ENCODE results near the gene CD44.
A peak's percentile ranks its signal among the peaks of the same experiment; 100 is the strongest.

Gene CD44

GRCh38 chr11:35160902-35161597, 22.1 kb downstream of the CD44 start:
- no peak for DNase-seq

- no peak for DNase-seq
Observed at GRCh38 chr11:35162745-35163144, 23.8 kb downstream of the CD44 start.

- DNase-seq: no peak
Observed at GRCh38 chr11:35163209-35163608, 24.2 kb downstream of the CD44 start.

GRCh38 chr11:35163702-35164496, 24.9 kb downstream of the CD44 start:
- DNase-seq: peak; percentile 76

- no peak for DNase-seq
Observed at GRCh38 chr11:35165030-35165422, 26.1 kb downstream of the CD44 start.

- peak; percentile 98 for DNase-seq
Observed at GRCh38 chr11:35165423-35166368, 26.7 kb downstream of the CD44 start.

- DNase-seq: peak; percentile 68
Observed at GRCh38 chr11:35166369-35167360, 27.7 kb downstream of the CD44 start.

GRCh38 chr11:35167426-35167954, 28.5 kb downstream of the CD44 start:
- no peak for DNase-seq

GRCh38 chr11:35168671-35169070, 29.7 kb downstream of the CD44 start:
- no peak for DNase-seq

GRCh38 chr11:35169112-35169511, 30.1 kb downstream of the CD44 start:
- no peak for DNase-seq

GRCh38 chr11:35169754-35170153, 30.8 kb downstream of the CD44 start:
- DNase-seq: no peak

GRCh38 chr11:35170503-35170902, 31.5 kb downstream of the CD44 start:
- no peak for DNase-seq

- DNase-seq: no peak
Observed at GRCh38 chr11:35171226-35171625, 32.3 kb downstream of the CD44 start.

- DNase-seq: no peak
Observed at GRCh38 chr11:35173011-35173511, 34.1 kb downstream of the CD44 start.

- peak; percentile 54 for DNase-seq
Observed at GRCh38 chr11:35173616-35174566, 34.9 kb downstream of the CD44 start.

GRCh38 chr11:35174666-35175065, 35.7 kb downstream of the CD44 start:
- no peak for DNase-seq

- peak; percentile 51 for DNase-seq
Observed at GRCh38 chr11:35177370-35177769, 38.4 kb downstream of the CD44 start.

- no peak for DNase-seq
Observed at GRCh38 chr11:35178067-35178805, 39.3 kb downstream of the CD44 start.

GRCh38 chr11:35178873-35179272, 39.9 kb downstream of the CD44 start:
- no peak for DNase-seq
